ENCODE measurements around the gene SEPTIN2.
"Not testable (repeated sequence)": the region's sequence is repeated elsewhere in the genome, so short reads cannot be mapped to it uniquely, and the experiment has no call there.

SEPTIN2 gene

DNA sequence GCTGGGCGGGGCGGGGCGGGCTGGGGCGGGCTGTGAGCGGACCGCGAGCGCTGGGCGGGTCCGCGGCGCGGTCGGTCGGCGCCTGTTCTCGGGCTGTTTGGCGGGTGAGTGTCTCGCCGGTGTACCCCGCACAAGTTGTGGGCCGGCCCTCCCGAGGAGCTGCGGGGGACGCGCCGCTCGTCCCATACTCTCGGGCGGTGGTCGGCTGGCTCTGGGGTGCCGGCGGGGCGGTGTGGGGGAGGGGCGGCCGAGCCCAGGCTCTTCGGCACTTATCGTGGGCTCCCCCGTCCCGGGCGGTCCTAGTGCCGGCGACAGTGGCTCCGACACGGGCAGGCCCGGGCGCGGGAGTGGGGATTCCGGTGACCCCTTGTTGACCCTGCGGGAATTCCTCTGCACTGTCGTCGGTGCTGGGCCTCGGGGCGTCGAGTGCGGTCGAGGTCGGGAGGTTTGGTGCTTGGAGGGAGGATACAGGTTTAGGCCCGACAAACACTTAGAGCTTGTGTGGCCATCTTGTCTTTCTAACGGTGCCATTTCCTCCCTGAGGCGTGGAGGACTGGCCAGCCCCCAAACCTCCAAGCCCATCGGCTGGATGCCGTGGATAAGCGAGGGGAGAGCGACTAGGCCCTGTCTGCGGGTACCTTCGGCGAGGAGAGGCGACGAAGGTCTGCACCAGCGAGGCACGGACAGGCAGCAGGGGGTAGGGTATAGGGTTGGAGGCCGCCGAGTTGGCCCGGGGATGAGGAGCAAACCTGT, at the start of gene SEPTIN2:
Gene SEPTIN2, plus strand, starts transcription at position 47 of the 753 bp plus-strand sequence. CDS start 8,308 bp downstream, outside the sequence.
- peak; percentile 84 for DNase-seq

DNA sequence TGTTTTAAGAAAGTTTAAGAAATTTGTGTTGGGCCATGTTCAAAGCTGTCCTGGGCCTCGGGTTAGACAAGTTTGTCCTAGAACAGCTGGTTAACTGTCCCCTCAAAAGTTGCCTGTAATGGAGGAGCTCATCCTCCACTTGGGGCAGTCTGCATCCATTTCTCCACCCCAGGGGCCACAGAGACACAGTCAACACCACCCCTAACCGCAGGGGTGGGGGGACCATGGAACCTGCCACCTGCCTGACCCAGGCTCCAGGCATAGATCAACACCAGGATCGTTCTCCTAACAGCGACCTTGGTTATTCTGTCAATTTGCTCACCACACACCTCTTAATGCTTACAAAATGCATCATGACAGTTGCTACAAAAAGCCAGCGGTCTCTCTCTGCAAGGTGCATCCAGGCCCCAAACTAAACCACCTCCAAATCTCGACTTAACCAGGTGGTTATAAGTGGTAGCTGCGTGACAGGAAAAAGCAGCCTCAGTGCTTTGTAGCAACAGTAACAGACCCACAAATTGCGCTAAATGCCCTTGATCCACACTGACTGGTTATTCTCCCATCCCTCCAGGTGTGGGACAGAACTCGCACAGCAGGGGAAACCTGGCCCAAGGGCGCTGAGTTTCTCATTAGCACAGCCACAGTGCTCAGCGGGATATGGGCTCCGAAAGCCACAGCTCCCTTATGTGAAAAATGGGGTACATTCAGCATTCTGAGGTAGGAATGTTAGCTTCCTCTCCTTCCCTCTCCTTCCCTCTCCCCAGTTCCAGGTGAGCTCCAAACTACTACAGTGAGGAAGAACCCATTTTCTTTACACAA, 48.3 kb upstream of the SEPTIN2 start:
- DNase-seq: peak; percentile 7

DNA sequence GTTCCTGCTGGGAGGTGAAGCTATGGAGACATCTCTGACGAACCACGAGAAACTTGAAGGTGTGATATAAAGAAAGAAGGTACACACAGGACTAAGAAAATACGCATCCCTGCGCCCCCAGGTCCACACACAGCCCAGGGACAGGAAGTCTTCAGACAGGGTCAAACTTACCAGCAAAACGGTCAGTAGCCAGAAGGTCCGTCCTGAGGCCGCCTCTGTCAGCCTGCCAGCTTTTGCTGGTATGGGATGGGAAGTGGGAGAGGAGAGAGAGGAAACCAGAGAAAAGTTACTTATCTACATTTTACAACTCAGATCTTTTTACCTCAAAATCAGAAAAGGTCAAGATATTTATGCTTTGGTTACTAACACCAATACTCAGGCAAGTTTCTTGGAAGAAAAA, 47.4 kb upstream of the SEPTIN2 start:
- no peak for DNase-seq

DNA sequence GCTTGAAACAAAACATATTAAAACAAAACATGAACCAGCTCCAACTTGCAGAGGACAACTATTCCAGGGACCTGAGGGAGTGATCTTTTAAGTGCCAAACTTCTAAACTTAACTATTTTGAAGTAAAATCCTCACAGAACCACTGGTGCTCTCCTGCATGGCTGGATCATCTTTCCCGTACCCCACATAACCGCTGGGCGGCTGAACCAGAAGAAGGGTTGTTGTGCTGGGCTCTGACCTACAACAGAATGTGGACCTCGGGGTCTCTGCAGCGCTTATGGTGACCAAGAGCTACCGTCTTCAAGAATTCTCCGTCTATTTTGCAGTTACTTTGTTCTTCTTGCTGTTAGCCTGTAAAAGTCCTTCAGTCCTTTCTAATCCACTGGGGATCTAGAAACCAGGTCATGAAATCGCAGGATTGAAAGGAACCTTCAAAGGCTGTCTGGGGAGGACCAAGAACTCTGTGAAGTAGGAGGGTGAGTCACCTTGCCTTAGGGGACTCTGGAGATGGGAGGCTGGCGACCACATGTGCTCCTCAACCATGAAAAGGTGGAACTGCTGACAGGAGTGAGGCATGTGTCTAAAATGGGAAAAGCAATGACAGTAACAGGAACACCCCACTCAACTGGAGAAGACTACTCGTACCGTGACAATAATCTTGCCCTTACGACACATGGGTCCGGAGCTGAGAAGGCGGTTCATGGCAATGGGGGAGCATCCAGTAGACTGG, 46.8 kb upstream of the SEPTIN2 start:
- no peak for DNase-seq

DNA sequence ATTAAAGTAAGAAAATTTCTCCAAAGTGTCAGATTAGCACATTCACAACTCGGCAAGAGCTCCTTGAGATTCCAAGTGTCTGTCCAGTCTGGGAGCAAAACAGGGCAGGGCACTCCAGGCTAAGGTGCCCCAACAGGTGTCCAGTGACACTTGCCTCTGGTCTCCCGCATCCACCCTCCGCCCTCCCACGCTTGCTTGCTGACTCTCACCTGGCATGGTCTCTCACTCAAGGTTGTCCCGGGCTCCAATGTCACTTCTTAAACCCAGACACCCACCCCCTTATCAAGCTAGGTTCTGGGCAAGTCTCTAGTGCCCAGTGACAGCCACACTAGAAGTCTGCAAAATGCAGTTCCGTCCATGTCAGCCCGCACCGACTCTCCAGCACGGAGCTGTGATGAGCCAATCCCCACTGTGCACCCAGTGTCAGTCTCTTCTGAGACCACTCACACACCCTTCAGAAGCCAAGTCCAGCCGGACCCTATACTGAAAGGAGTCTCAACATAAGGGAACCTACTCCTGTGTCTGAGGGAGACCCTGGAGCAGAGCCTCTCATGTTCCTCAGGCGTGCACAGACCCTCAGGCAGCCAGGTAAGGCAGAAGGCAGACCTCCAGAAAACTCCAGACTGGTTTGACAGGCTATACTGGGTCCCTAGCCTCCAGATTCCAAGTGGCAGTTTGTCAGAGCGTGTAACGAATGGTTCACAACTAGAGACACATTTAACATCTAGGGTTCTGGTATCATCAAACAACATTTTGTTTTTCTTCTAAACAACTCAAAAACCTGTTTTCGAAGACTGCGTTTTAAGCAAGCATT, 45.8 kb upstream of the SEPTIN2 start:
- DNase-seq: no peak

DNA sequence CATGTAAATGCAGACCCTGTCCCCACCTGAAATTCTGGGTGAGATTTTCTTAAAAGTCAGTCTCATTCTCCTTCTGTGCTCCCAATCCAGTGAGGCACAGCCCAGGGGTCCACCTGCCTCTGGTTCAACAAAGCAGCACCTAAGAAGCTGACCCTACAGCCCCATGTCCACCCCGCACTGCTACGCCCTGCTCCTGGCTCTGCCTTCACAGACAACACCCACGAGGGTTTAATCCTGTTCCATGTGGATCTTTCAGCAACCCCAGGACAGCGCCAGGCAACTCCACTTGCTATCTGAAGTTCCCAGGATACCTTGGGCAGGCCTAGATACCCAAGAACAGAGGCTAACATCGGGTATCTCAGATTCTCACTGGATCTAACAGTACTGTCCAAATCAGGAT, 45.2 kb upstream of the SEPTIN2 start:
- no peak for DNase-seq

DNA sequence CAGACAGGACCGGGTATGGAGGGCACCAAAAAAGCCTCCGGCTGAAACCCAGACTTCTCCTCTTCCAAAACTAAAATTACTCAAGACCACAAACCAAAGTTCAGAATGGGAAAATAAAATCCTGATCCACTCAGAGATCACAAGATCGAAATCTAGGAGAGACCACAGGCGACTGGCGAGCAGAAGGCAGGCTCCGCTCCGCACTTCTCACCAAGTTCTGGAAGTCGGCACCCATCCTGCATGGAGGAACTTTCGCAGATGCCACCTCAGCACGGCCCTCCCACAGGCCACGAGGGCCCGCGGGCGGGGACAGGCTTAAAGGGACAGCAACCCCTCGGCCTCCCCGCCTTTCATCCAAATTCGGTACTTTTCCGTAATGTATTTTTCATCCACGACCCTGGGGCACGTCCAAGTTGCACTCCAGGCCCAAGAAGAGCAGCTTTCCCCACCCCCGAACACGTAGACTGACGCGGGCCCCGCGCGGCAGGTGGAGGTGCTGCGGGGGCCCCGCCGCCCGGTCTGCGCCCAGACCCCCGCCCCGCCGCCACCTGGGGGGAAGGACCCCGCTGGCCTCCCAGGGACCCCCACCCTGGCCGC, 43.9 kb upstream of the SEPTIN2 start:
- DNase-seq: peak; percentile 54

DNA sequence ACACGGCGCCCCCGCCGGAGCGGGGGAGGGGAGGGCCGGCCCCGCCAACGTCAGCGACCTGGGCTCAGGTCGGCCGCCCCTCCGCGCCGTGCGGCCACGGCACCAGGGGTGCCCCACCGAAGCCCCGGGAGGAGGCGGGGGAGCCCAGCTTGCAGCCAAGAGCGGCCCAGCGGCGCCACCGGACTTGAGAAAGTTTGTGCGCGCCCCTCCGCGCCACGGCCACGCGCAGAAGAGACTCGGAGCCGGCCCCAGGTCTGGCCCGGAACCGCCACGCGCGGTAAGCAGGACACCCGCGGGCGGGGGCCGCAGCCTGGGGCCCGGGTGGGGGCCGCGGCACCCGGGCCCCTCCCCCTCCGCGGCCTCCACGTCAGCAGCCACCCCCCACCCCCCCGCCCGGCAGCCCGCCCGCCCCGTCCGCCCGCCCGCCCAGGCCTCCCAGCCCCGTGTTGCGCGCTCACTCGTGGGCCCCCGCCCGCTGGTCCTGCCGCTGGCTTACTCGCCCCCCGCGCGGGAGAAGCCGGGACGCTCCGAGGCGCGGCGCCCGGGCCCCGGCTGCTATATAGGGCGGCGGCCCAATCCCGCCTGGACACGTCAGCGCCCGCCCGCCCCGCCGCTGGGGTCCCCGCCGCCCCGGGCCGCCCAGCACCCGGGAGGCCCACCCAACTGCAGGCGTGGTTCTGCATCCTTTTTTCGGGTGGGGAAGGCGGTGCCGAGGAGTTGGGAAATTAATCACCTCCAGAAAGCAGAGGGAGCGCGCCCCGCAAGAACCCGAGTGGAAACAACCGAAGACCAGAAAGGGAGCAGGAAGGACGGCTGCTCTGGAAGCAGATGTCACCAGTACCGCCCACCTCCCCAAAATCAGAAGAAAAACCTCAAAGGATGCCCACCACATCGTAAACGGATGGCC, 43.2 kb upstream of the SEPTIN2 start:
- DNase-seq: peak; percentile 65

DNA sequence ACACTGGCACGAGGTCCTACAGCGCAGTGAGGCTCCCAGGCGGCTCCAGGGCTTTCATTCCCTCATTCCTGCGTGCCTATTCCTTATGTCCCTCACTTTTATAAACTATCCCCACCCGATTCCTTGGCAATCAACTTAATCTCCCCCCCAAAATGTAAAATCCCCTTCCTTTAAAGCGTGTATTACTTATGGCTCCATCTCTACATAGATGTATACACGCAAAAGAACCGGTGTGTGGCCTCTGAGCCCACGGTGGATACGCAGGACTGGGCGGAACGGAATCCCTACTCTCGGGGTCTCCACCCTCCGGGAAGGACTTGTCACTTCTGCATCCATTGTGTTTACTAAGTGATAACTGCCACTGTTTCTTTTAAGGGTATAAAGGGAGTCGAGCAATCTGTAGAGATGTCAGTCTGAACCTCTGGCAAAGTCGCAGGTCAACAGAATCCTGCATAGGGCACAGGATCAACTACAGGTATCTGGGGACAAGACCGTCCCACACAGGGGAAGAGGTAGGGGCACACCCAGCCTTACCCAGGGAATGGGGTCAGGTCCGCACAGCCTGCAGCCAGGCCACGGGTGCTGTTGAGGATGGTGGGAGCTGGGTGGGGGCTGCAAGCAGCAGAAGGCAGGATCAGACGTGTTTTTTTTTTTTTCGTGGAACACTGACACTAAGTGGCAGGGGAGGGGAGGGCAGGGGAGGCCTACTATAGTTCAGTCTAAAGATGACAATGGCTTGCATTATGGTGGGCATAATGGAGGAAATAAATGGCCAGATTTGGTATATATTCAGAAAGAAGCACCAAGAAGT, 42.3 kb upstream of the SEPTIN2 start:
- no peak for DNase-seq

DNA sequence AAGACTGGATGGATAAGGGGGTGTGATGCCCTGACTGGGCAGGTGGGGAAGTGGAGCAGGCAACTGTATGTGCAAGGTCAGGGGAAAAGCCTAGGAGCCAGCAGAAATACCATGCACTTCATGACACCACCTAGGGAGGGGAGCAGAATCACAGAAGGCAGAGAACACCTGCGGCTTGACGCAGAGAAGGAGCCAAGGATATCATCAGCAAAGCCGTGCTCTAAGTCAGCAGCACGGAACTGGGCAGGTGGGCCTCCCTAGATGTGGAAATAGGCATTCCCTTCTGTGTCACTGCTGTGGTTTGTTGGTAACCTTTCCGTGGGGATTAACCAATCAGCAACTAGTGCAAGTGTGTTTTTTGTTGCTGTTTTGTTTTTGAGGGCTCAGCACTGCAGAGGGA, 41.6 kb upstream of the SEPTIN2 start:
- DNase-seq: no peak

DNA sequence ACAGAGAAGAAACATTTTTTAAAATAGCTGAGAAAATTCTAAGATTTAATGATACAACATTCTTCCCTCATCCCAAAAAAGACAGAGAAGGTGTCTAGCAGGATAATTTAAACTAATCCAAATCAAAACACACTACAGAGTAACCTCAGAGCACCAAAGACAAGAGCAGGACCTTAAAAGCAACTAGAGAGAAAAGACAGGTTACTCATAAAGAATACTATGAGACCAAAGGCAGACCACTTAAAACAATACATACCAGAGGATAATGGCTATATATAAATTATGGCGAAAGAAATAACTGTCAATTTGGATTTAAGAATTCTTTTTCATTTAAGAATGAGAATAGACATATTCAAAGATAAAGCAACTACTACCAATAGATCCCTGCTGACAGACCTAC, 40.2 kb upstream of the SEPTIN2 start:
- no peak for DNase-seq

DNA sequence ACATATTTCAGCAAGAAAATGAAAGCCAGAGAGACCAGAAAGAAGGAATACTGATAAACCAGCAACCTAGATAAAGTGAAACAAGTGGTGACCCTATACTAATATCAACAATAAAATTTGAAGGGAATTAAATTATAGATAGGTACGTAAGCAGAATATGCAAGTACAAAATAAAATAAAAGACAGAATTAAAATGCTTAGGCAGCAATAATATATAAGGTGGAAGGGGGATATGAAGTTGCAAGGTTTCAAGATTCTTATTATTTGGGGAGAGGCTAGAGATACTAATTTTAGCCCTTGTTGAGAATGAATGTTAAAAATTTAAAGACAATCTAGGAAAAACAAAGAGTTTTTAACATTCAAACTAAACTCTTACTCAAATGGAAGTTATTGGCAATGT, 39.8 kb upstream of the SEPTIN2 start:
- no peak for DNase-seq

DNA sequence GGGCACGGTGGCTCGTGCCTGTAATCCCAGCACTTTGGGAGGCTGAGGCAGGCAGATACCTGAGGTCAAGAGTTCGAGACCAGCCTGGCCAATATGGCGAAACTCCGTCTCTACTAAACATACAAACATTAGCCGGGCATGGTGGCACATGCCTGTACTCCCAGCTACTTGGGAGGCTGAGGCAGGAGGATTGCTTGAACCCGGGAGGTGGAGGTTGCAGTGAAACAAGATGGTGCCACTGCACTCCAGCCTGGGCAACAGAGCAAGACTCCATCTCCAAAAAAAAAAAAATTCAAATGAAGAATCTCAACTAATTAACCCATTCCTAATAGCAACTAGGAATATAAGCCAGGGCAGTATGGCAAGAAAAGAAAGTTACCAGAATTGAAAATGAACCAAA, 37.4 kb upstream of the SEPTIN2 start:
- DNase-seq: not testable (repeated sequence)

DNA sequence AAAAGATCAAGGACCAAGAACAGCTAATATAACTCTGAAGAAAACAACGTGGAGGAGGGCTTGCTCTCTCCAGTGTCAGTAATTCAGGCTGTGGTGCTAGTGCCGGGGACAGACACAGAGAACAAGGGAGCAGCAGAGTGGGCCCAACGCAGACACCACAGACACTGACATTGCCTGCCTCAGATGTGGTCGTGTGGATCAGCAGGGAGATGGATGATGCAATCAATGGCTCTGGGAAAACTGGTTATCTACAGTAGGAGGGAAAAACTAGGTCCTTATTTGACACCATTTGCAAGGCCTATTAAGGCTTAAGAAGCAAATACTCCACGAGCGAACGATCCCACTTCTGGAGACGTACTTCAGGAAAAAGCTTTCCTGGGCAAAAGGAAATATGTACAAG, 36.3 kb upstream of the SEPTIN2 start:
- no peak for DNase-seq

DNA sequence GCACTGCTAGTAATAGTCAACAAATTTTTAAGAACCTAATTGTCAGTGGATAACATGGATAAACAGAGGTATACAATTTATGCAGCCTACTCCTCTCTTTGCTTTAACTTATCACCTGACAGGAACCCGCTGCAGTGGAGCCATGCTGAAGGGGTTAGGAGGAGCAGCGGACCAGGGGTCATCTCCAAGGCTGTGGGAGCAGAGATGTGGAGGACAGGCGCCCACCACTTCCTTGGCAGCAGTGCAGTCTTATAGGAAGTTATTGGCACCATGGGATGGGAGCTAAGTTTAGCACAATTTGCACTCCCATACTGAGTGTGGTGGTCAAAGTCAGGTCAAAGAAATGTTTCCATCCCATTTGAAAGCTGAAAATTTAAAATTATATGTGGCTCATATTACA, 35.9 kb upstream of the SEPTIN2 start:
- no peak for DNase-seq

DNA sequence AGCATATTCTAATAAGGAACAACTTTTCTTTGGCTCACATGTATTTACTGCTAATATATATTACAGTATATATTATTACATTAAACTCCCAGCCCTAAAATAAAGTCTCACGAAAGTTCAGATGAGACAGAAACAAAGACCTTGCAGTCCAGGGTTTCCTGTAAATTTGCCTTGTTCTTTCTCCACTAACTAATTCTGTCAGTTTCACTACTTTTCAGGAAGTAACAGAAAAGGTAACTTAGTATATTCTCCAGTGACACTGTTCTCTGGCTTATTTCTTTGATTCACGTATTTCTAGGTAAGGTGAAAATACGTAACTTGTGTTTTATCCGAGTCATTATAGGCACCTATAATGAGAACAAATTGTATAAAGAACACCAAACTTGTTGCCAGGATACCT, 35.4 kb upstream of the SEPTIN2 start:
- DNase-seq: no peak

DNA sequence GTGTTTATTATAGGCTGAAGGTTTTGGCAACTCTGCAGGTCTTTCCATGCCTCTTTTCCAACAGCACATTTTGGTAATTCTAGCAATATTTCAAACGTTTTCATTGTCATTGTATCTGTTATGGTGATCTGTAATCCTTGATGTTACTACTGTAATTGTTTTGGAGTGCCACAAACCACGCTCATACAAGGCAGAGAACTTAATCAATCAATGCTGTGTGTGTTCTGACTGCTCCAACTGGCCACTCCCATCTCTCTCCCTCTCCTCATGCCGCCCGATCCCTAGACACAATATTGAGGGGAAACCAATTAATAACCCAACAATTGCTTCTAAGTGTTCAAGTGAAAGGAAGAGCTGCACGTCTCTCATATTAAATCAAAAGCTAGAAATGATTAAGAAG, 33.2 kb upstream of the SEPTIN2 start:
- DNase-seq: no peak

DNA sequence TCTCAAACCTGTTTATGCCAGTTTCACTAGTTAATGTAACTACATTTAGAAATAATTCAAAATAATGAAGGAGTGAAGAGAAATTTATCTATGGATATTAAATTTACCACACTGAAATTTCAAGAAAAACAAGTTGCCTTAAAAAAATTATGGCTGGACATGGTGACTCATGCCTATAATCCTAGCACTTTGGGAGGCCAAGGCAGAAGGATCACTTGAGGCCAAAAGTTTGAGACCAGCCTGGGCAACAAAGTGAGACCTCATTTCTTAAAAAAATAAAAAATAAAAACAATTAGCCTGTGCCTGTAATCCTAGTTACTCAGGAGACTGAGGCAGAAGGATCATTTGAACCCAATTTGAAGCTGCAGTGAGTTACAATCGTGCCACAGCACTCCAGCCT, 30.1 kb upstream of the SEPTIN2 start:
- DNase-seq: no peak

DNA sequence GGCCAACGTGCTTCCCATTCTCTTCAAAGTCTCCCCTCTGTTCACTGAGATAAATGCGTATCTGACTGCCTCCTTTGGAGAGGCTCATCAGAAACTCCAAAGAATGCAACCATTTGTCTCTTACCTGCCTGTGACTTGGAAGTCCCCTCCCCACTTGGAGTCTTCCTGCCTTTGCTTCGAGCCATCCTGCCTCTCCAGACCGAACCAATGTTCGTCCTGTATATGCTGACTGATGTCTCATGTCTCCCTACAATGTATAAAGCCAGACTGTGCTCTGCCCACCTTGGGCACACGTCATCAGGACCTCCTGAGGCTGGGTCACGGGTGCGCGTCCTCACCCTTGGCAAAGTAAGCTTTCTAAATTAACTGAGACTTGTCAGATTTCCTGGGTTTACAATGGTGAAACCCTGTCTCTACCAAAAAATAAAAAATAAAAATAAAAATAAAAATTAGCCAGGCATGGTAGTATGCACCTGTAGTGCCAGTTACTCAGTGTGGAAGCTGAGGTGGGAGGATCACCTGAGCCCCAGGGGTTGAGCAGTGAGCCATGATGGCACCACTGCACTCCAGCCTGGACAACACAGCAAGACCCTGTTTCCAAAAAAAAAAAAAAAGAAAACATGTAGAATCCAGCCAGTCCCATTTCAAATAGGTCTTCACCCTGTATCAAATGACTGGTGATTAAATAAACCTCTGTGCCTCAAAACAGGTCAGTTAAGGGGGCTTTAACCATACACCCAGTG, 29.2 kb upstream of the SEPTIN2 start:
- no peak for DNase-seq
